CD4-positive, alpha-beta T cell treated with Interleukin-2 at 100 ng/mL for 4 hours (primary cell): ENCODE data around the gene PRR15L.
"Not testable (repeated sequence)": the region's sequence is repeated elsewhere in the genome, so short reads cannot be mapped to it uniquely, and the experiment has no call there.

Experiments
- DNase-seq: peaks from one replicate; pipeline ENCODE4 v3.0.0-alpha.2; 2020; ENCODE audit warnings: low spot score

Gene PRR15L

DNA sequence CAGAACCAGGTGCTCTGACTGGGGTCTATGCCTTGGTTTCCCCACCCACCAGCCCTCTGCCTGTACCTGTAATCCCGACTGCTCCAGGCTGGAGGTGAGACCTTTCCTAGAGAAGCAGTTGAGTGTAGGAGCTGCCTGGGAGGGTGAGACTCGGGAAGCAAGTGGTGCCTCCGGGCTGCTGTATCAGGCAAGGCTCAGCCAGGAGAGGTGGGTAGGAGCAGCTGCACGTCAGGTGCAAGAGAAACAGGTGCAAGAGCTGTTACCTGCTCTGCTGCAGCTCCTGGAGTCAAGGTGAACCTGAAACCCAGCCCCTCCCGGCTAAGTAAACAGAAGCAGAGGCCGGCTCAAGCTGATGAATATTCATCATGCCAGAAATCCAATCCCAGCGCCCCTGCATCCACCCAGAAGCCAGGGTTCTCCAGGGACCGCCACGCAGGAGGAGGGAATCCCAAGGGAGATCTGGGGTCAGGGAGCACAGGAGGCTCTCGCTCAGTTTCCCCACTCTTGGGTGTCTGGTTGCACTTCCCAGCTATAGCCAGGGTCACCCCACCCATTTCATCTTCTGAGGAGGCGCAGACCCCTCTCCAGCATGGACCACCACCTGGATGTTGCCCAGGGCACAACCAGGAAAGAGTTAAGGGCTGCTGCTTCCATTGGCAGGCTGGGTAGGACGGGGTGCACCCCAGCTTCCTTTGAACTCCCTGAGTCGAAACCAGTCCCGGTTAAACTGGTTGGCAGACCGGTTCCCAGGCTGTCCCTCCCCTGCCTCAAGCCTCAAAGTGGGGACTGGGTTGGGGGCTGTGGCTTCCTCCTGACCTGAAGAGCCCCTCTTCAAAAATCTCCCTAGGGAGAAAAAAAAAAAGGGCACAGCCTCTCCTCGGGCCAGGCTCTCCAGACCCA is at the start of gene PRR15L:
TSS of gene PRR15L (minus strand) at position 293 of the 900 bp plus-strand sequence. CDS start 4,649 bp downstream, outside the sequence.
- no peak for DNase-seq

GRCh38 chr17:48006936-48007709 is 49.4 kb upstream of the PRR15L start:
- DNase-seq = no peak

GRCh38 chr17:48004983-48005382 is 47.3 kb upstream of the PRR15L start:
- no peak for DNase-seq

GRCh38 chr17:48003417-48004151 is 45.9 kb upstream of the PRR15L start:
- DNase-seq = no peak

GRCh38 chr17:48002916-48003416 is 45.3 kb upstream of the PRR15L start:
- DNase-seq = no peak

DNA sequence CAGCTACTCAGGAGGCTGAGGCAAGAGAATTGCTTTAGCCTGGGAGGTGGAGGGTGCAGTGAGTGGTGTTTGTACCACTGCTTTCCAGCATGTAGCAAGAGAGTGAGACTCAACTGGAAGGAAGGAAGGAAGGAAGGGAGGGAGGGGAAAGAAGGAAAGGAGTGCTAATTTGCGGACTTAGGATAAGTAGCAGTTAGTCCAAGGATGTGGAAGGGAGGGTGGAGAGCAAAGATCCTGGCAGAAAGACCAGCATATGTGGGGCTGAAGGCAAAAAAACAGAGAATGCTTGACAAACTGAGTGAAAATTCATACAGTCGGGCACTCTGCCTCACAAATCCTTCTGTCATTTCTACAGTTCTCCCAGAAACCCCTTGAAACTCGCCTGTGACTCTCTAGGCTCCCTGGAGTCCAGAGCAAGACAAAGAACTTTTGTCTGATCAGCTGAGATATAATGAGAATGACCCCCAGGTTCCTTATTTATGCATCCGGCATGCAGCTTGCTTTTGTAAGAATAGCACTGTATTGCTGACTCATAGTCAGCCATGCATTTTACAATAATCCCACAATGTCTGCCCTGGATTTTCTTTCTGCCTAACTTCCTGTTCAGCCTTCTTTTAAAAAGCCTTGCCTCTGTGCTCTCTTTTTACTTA is 44.7 kb upstream of the PRR15L start:
- DNase-seq = no peak

DNA sequence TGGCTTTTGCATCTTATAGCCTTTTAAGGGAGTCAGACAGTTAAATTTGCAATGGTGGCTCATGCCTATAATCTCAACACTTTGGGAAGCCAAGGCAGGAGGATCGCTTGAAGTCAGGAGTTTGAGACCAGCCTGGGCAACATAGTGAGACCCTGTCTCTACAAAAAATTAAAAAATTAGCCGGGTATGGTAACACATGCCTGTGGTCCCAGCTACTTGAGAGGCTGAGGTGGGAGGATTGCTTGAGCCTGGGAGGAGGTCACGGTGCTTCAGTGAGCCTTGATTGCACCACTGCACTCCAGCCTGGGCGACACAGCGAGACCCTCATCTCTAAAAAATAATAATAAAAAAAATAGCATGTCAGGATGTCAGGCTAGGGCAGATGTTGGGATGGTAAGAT is 44.0 kb upstream of the PRR15L start:
- DNase-seq = not testable (repeated sequence)

GRCh38 chr17:48001197-48001596 is 43.5 kb upstream of the PRR15L start:
- DNase-seq = no peak

DNA sequence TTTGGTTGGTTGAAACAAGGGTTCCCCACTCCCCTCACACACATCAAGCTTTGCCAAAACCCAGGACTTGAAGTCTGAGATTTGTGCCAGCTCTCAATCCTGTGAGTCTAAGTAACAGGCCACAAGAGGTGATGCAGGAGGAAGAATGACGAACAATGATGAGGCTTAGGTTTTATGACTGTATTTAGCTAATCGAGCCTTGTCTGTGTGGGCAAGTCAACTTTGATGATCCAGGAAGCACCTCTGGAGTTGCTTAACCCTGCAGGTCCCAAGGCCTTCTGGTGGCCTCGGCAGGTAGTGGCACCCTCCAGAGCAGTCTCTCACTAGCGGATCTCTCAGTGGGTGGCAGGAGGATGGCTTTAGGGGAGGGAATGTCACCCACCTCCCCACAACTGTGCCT is 41.9 kb upstream of the PRR15L start:
- no peak for DNase-seq

GRCh38 chr17:47998044-47998443 is 40.4 kb upstream of the PRR15L start:
- no peak for DNase-seq

DNA sequence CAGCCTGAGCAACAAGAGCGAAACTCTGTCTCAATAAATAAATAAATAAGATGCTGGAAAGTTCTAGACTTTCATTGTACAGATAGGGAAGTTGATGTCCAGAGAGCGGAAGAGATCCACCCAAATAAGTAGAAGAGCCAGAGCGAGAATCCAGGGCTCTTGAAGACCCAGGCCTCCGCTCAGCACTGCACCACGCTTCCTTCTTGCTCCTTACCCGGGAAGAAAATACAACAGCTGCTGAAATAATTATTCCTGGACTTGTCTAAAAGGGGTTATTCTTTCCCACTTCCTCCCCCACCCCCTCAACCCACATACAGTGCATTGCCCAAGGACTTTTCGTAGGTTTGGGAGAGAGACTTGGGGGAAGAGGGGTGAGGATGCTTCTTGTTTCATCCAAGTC is 39.9 kb upstream of the PRR15L start:
- DNase-seq = no peak

DNA sequence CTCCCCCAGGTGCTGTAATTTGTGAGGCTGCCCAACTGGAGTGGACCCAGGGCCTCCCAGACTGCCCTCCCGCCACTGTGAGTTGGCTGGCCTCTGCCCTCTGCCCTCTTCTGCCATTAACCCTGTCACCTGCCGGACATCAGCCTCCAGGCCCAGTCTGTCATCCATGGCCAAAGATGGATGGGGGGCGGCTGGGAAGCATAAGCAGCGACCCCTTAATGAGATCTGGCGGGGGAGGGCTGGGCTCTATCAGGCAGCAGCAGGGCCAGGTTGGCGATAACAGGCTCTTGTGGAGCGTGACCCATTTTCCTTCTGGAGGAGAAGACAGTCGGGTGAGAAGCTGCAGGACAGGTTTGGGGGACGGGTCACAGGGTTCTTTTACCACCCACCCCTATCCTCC is 38.5 kb upstream of the PRR15L start:
- no peak for DNase-seq

- no peak for DNase-seq
Observed at GRCh38 chr17:47995241-47995935, 37.7 kb upstream of the PRR15L start.

DNA sequence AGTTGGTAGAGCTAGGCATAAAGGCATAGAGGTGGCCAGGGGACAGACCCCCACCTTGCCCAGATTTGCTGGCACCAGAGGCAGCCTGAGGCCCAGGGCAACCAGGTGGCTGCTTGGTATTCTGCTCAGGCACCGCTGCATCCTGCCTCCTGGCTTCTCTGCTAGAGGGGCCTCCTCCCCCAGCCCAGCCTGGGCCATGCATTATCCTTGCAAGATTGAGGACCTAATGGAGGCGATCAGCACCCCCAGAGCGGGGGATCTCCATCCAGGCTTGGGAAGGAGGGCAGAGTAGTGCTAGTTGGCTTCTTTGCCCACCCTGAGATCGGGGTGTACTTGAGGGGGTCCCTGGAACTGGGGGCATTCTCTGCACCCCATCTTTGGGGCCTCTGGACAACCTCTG is 37.0 kb upstream of the PRR15L start:
- DNase-seq = no peak

- no peak for DNase-seq
Observed at GRCh38 chr17:47993964-47994363, 36.3 kb upstream of the PRR15L start.

- no peak for DNase-seq
Observed at GRCh38 chr17:47993031-47993564, 35.4 kb upstream of the PRR15L start.

DNA sequence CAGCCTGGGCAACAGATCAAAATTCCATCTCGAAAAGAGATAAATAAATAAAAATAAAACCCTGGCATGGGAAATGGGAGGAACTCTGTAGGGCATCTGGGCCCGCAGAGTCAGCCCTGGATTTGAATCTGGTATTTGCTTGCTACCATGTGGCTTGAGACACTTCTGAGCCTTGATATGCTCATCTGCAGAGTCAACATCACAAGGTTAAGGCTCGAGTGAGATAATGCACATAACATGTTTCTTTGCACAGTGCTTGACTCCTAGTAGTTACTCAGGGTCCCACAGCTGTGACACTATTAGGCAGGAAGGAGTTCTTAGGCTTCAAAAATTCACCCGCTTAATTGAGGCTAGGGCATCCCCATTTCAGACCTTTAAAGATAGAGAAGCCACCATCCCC is 34.5 kb upstream of the PRR15L start:
- no peak for DNase-seq

DNA sequence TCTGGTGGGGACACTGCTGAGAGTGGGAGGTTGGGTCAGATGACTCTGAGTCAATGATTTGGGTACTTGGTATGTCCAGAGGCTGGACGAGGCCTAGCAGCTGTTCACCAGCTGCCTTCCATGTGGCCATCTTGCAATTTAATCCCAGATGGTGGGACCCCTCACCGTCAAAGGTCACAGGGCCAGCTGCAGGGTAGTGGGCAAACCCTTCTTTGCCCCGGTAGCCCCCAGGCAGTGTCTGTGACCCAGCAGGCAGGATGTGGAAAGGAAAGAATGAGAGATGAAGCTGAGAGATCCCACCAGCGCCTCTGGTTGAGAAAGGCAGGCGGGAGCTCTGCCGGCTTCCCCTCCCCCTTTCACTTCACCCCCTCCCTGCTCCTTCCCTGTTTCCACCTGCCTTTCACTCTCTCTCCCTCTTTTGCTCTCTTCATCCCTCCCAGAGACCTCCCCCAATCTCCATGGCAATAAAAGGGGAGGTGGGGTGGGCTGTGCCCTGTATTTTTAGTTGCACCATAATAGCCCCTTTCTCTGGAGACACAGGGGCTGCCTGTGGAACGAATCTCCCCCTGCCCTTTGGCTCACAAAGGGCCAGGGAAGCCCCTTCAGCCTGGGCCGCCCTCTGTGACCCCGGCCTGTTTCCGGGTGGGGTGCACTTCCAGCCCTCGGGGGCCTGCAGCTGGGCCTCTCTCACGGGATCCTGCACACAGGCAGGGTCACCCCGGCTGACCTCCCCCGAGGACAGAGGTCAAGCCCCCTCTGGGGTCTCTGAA is 33.5 kb upstream of the PRR15L start:
- no peak for DNase-seq

GRCh38 chr17:47989700-47990099 is 32.0 kb upstream of the PRR15L start:
- DNase-seq = no peak

DNA sequence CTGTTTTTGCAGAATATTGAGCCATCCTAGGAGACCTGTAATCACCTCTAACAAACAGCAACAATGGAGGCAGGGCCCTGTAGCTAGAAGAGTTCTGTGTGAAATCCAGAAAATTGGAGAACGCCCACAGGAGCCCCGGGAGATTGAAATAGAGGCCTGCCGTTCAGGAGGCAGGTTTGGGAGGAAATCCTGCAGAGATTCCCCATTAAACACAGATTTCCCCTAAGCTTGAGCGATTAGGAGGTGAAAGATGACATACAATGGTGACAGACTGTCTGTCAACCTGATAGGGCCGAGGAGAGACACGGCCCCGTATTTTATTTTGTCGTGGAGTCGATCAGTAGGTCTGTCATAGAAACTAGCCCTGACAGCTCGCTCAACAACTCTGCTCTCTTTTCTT is 31.5 kb upstream of the PRR15L start:
- no peak for DNase-seq
